GM15510 (cell line): ENCODE measurements around the gene PRR13.

Experiments
- POLR2A ChIP-seq: IDR thresholded peaks from 3 replicates; pipeline ENCODE4 v1.6.1; 2011; ENCODE audit warnings: borderline replicate concordance; ENCODE audit not compliant: insufficient read length; ENCODE audit errors: extremely low read depth

PRR13 gene, protein sequence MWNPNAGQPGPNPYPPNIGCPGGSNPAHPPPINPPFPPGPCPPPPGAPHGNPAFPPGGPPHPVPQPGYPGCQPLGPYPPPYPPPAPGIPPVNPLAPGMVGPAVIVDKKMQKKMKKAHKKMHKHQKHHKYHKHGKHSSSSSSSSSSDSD

DNA sequence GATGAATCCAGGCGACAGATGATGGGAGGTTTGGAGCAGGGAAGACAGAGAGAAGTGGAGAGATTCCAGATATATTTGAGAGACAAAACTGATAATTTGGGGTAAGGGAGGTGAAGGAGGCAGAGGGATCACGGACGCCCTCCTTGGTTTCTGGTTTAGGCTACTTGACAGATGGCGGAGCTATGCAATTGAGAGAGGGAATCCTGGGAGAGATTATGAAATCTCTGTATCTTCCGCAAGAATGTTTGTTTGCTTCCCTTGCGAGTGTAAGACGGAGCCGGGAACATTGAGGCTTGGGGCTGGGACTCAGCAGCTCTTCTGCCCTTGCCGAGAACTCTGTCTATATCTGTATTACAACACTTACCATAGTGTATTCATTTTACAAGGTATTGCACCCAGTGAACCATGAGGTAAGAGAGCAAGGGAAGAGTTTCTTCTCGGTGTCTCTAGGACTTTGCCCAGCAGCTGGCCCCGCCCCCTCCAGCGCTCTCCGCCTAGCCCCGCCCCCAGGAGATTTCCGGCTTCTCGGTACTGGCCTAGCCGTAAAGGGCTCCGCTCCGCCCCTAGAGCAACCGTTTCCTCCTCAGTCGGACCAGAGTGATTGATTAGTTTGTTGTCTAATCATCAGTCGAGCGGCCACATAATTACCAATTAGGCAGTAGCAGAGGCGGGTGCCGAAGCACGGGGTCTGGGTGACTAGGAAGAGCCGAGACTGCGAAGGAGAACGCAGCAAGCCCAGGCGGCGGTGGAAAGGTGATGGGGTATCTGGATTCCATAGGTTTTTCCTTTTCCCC, at the start of gene PRR13:
PRR13 (plus strand) TSS at position 695 of the 794 bp plus-strand sequence. CDS start 981 bp downstream, outside the sequence.
- peak; percentile 97 for TF ChIP-seq POLR2A

GRCh38 chr12:53399896-53400295, 41.6 kb upstream of the PRR13 start:
- TF ChIP-seq POLR2A = no peak

GRCh38 chr12:53402871-53403270, 38.7 kb upstream of the PRR13 start:
- TF ChIP-seq POLR2A = no peak

DNA sequence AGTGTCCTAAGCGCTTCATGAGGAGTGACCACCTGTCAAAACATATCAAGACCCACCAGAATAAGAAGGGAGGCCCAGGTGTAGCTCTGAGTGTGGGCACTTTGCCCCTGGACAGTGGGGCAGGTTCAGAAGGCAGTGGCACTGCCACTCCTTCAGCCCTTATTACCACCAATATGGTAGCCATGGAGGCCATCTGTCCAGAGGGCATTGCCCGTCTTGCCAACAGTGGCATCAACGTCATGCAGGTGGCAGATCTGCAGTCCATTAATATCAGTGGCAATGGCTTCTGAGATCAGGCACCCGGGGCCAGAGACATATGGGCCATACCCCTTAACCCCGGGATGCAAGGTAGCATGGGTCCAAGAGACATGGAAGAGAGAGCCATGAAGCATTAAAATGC, 30.6 kb upstream of the PRR13 start:
- TF ChIP-seq POLR2A = no peak

GRCh38 chr12:53413485-53414204, 27.9 kb upstream of the PRR13 start:
- no peak for TF ChIP-seq POLR2A

- no peak for TF ChIP-seq POLR2A
Measured at GRCh38 chr12:53414756-53415417, 26.6 kb upstream of the PRR13 start.

GRCh38 chr12:53418221-53418620, 23.3 kb upstream of the PRR13 start:
- no peak for TF ChIP-seq POLR2A

DNA sequence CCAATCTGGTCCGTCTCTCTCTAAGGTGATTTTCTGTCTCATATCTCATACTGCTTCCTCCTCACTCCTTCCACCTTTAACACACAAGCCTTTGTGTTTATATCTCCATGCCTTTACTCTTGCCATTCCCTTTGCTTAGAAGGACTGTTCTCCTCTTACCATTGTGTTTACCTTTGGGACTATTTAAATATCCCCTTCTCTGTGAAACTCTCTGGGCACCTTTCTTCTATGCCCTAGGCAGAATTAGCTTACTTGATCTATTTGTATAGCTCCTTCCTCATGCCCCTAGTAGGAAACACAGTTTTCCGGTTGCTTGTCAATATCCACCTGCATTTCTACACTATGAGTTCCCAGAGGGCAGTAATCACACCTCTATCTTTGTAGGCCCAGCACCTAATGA, 21.8 kb upstream of the PRR13 start:
- no peak for TF ChIP-seq POLR2A

DNA sequence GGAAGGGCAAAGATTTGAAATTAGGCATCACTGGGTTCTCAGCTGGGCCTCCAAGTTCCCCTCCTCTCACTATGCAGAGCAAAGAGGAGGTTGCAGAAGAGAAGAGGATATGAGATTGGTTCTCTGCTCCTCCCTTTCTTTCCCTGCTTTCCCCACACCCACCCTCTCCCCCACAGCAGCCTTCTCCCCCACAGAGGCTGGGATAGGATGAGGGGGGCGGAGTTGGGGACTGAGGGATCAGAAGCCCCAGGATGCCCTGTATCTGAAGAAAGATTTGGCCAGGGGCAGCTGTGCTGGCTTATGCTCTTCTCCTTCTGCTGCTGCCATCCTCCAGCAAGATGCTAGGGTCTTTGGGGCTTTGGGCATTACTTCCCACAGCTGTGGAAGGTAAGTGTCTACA, 17.9 kb upstream of the PRR13 start, which contains the start of gene AMHR2:
AMHR2 (plus strand) TSS at position 259 of the 400 bp plus-strand sequence; CDS start at position 339, 80 bp downstream.
- TF ChIP-seq POLR2A = no peak

DNA sequence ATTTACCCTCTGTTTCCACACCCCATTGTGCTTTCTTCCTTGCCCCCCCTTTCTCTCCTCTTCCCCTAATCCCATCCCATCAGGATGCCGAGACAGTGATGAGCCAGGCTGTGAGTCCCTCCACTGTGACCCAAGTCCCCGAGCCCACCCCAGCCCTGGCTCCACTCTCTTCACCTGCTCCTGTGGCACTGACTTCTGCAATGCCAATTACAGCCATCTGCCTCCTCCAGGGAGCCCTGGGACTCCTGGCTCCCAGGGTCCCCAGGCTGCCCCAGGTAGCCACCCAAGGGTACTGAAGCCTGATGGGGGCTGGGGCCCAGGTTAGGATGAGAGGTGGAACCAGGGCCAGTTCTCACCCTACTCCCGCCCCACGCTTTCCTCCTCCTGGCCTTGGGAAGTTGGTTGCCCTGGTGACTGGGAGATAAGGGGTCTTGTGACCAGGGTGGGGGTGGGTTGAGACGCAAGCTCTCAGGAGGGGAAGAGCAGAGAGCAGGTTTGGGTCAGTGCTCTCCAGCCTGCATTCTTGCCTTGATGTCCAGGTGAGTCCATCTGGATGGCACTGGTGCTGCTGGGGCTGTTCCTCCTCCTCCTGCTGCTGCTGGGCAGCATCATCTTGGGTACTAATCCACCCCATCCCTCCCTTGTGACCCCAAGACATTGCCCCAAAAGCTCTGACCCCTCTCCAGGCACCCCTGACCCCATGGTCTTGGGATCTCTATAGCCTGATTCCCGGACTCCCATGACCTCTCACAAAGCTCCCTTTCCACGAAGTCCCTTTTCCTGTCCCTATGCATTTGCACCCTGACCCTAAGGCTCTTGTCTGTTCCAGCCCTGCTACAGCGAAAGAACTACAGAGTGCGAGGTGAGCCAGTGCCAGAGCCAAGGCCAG, 16.7 kb upstream of the PRR13 start:
- no peak for TF ChIP-seq POLR2A

GRCh38 chr12:53425515-53426150, 15.9 kb upstream of the PRR13 start:
- TF ChIP-seq POLR2A = no peak

- TF ChIP-seq POLR2A = no peak
Measured at GRCh38 chr12:53427905-53428594, 13.5 kb upstream of the PRR13 start.

GRCh38 chr12:53428741-53429140, 12.8 kb upstream of the PRR13 start:
- TF ChIP-seq POLR2A = no peak
